Smooth muscle cell (in vitro differentiated cells): ENCODE measurements around the gene MACROH2A2. TPM values are rescaled to one million over a fixed set of nuclear protein-coding genes. Genes with fewer than 3 reads are reported as not detected.
"Not testable (repeated sequence)": the region's sequence is repeated elsewhere in the genome, so short reads cannot be mapped to it uniquely, and the experiment has no call there.

ENCODE experiments used
- DNase-seq: peaks from one replicate; lab custom pipeline; 2025; ENCODE audit not compliant: unreplicated experiment; lab: John Stamatoyannopoulos, UW
- H2AFZ ChIP-seq: fragments of 200-600 bp; sonication (generic); 2 replicates; pipeline ENCODE4 v1.6.0; 2016; ENCODE audit warnings: antibody characterized with exemption, low read depth, mild to moderate bottlenecking
- H3F3A ChIP-seq: fragments of 200-600 bp; sonication (generic); 2 replicates; pipeline ENCODE4 v1.6.0; 2017; ENCODE audit warnings: antibody characterized with exemption, low read depth
- H3K27ac ChIP-seq: fragments of 200-600 bp; sonication (generic); 2 replicates; pipeline ENCODE4 v1.5.1; 2016; ENCODE audit warnings: low read depth, mild to moderate bottlenecking
- H3K27me3 ChIP-seq: fragments of 200-600 bp; sonication (generic); 2 replicates; pipeline ENCODE4 v1.6.1; 2016; ENCODE audit warnings: low read depth, mild to moderate bottlenecking
- H3K36me3 ChIP-seq: fragments of 200-600 bp; sonication (generic); 2 replicates; pipeline ENCODE4 v1.5.1; 2016; ENCODE audit warnings: low read depth
- H3K4me1 ChIP-seq: fragments of 200-600 bp; sonication (generic); 2 replicates; pipeline ENCODE4 v1.5.1; 2016; ENCODE audit warnings: low read depth
- H3K4me2 ChIP-seq: fragments of 200-600 bp; sonication (generic); 2 replicates; pipeline ENCODE4 v1.6.0; 2016; ENCODE audit warnings: mild to moderate bottlenecking
- H3K4me3 ChIP-seq: fragments of 200-600 bp; sonication (generic); 2 replicates; pipeline ENCODE4 v1.5.1; 2016; ENCODE audit warnings: mild to moderate bottlenecking
- H3K79me2 ChIP-seq: fragments of 200-600 bp; sonication (generic); 2 replicates; pipeline ENCODE4 v1.6.0; 2016; ENCODE audit warnings: low read depth, mild to moderate bottlenecking
- H3K9ac ChIP-seq: fragments of 200-600 bp; sonication (generic); 2 replicates; pipeline ENCODE4 v1.6.0; 2016; ENCODE audit warnings: low read depth
- H3K9me3 ChIP-seq: fragments of 200-600 bp; sonication (generic); replicated peaks from 2 replicates; pipeline ENCODE4 v1.5.1; 2016; ENCODE audit warnings: low read depth
- H4K20me1 ChIP-seq: fragments of 200-600 bp; sonication (generic); 2 replicates; pipeline ENCODE4 v1.6.0; 2016; ENCODE audit warnings: low read depth
- CTCF ChIP-seq: fragments of 200-600 bp; sonication (generic); IDR thresholded peaks from 2 replicates; pipeline ENCODE4 v1.5.1; 2017; ENCODE audit warnings: borderline replicate concordance, mild to moderate bottlenecking, antibody characterized with exemption; ENCODE audit not compliant: insufficient read depth, poor library complexity, severe bottlenecking
- WGBS: methylation state at CpG from one replicate; pipeline ENCODE4 v1.1.7; 2016; ENCODE audit warnings: low lambda C conversion rate; 5-methylcytosine and 5-hydroxymethylcytosine counted together
- polyA plus RNA-seq: library from polyadenylated mRNA; unstranded; fragments of >200 nt; fragmentation: Nextera tagmentation; extraction: Ambion mirVana; gene quantifications from 2 replicates; pipeline ENCODE4 v1.2.1, GENCODE V29; 2016
- total RNA-seq: library from RNA; depleted of rRNA; stranded (reverse); fragments of >200 nt; gene quantifications from 2 replicates; pipeline ENCODE4 v1.2.3, GENCODE V29; 2014

MACROH2A2 gene
- total and polyA plus RNA-seq, 2 experiments from 2014 or later = 13.4 to 14.0 TPM

GRCh38 chr10:70096705-70097420, 44.2 kb downstream of the MACROH2A2 start:
- no peak for DNase-seq
- 92% methylated on average over 5 of the region's 5 CpGs for WGBS
- H4K20me1 ChIP-seq = no peaks in the 10 kb centered on the region

GRCh38 chr10:70097459-70097858, 44.8 kb downstream of the MACROH2A2 start:
- no peak overlapping the region for H2AFZ ChIP-seq
- H3K9ac ChIP-seq = no peak overlapping the region
- H3K36me3 ChIP-seq = no peaks in the 10 kb centered on the region
- H3K27ac ChIP-seq = no peak overlapping the region
- no peaks in the 10 kb centered on the region for H3K79me2 ChIP-seq
- H3K4me2 ChIP-seq = no peak overlapping the region
- H3K4me3 ChIP-seq = no peak overlapping the region
- no peaks in the 10 kb centered on the region for H3K27me3 ChIP-seq
- H3K4me1 ChIP-seq = no peaks in the 10 kb centered on the region
- no peaks in the 10 kb centered on the region for H4K20me1 ChIP-seq
- H3K9me3 ChIP-seq = no peaks in the 10 kb centered on the region
- no peak for DNase-seq
- TF ChIP-seq CTCF = no peak
- H3F3A ChIP-seq = no peaks in the 10 kb centered on the region

More at GRCh38 chr10:70096705-70097420, 44.2 kb downstream of the MACROH2A2 start:
- Histone ChIP-seq H3K27me3 (no peaks in the 10 kb centered on the region), H3K9ac (no peak overlapping the region), H3K27ac (no peak overlapping the region), H3K4me2 (no peak overlapping the region), H3K9me3 (no peaks in the 10 kb centered on the region), H3K4me1 (no peaks in the 10 kb centered on the region), H2AFZ (no peak overlapping the region), H3K36me3 (no peaks in the 10 kb centered on the region), H3F3A (no peaks in the 10 kb centered on the region), H3K79me2 (no peaks in the 10 kb centered on the region), H3K4me3 (no peak overlapping the region)
- TF ChIP-seq CTCF = no peak

- 93% methylated on average over 3 of the region's 3 CpGs for WGBS
- Histone ChIP-seq H3K79me2 (no peaks in the 10 kb centered on the region), H3F3A (no peaks in the 10 kb centered on the region), H2AFZ (no peak overlapping the region), H3K4me2 (no peak overlapping the region), H3K4me1 (no peaks in the 10 kb centered on the region), H3K27me3 (no peaks in the 10 kb centered on the region), H3K36me3 (no peaks in the 10 kb centered on the region), H3K4me3 (no peak overlapping the region), H4K20me1 (no peaks in the 10 kb centered on the region), H3K9ac (no peak overlapping the region), H3K9me3 (no peaks in the 10 kb centered on the region), H3K27ac (no peak overlapping the region)
- TF ChIP-seq CTCF = no peak
- no peak for DNase-seq
These were observed 45.6 kb downstream of the MACROH2A2 start for GRCh38 chr10:70098271-70098670.

- not testable (repeated sequence) for H3K27me3 ChIP-seq, H3K4me3 ChIP-seq, H3F3A ChIP-seq, H3K27ac ChIP-seq, H3K4me1 ChIP-seq, H3K9ac ChIP-seq, H4K20me1 ChIP-seq, H3K4me2 ChIP-seq, H3K36me3 ChIP-seq, H3K9me3 ChIP-seq, H2AFZ ChIP-seq, H3K79me2 ChIP-seq, DNase-seq
- WGBS = 93% methylated on average over 11 of the region's 11 CpGs
These were observed 48.5 kb downstream of the MACROH2A2 start for GRCh38 chr10:70101068-70101562.
